Fibroblast of the aortic adventitia (primary cell): ENCODE data around the gene ANAPC5. TPM values are rescaled to one million over a fixed set of nuclear protein-coding genes. Genes with fewer than 3 reads are reported as not detected.

ENCODE experiments used
- DNase-seq: peaks from one replicate; pipeline ENCODE4 v3.0.0-alpha.2; 2010; ENCODE audit warnings: low read depth
- H3K4me3 ChIP-seq: 2 replicates; pipeline ENCODE4 v1.5.1; 2011; ENCODE audit warnings: low read depth, mild to moderate bottlenecking, control low read depth, low read length, moderate library complexity
- total RNA-seq: library from RNA; depleted of rRNA; stranded (reverse); fragments of >200 nt; gene quantifications from 2 replicates; pipeline ENCODE4 v1.2.3, GENCODE V29; 2012; ENCODE audit warnings: low replicate concordance
- TF ChIP-seq, protein P1 (sequence below): IDR thresholded peaks from 2 replicates; pipeline ENCODE4 v1.5.1; 2011; ENCODE audit warnings: mild to moderate bottlenecking, low read length, control low read depth, inconsistent platforms; ENCODE audit not compliant: insufficient read depth

Gene ANAPC5
- total RNA-seq, 1 donor, result 148 TPM

DNA sequence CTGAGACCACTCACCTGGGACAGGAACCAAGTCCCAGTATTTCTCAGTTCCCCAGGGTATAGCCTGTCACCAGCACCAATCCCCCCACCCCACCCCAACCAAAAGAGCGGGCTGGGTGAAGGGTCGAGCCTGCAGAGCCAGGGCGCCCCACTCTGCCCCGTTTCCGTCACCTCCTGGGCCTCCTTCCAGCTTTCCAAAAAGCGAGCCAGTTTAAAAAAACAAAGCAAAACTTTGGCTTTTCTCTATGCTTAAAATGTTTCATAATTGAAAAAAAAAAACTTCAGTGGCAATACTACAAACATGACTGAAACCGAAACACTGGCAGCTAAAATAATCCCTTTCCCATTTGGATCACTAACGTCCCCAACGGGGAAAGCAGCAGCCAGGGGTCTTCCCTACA lies 63.2 kb downstream of the ANAPC5 start:
- no peak overlapping the region for H3K4me3 ChIP-seq
- TF ChIP-seq, protein P1, sequence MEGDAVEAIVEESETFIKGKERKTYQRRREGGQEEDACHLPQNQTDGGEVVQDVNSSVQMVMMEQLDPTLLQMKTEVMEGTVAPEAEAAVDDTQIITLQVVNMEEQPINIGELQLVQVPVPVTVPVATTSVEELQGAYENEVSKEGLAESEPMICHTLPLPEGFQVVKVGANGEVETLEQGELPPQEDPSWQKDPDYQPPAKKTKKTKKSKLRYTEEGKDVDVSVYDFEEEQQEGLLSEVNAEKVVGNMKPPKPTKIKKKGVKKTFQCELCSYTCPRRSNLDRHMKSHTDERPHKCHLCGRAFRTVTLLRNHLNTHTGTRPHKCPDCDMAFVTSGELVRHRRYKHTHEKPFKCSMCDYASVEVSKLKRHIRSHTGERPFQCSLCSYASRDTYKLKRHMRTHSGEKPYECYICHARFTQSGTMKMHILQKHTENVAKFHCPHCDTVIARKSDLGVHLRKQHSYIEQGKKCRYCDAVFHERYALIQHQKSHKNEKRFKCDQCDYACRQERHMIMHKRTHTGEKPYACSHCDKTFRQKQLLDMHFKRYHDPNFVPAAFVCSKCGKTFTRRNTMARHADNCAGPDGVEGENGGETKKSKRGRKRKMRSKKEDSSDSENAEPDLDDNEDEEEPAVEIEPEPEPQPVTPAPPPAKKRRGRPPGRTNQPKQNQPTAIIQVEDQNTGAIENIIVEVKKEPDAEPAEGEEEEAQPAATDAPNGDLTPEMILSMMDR, result no peak
- peak; percentile 39 for DNase-seq

DNA sequence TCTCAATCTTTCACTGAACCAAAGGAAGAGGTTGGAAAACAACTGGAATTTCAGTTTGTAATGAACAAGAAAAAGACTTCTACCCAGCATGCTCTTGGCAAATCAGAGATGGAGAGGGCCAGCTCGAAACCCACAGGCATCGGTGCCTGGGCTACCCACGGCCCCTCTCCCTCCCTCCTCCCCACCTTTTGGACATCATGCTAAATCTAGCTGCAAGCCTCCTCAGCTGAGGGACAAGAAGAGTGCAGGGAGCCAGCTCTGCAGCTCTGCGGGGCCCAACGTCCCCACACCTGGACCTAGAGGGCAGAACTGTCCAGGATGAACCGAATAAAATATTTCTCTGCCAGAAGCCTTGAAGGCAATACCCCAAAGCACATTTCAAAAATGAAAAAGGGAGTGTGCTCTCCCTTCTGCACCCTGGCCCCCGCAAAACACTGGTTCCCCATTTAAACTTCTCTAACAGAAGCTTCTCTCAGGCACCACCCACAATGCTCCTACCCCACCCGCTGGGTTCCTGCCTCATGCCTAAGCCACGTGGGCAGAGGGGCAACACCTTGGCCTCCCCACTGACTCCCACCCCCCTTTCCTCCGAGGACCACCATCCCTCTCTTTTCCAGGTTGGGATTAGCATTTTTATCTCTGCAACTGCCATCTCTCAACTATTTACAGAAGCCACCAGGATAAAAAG lies 63.9 kb downstream of the ANAPC5 start:
- TF ChIP-seq, protein P1, result no peak
- no peak overlapping the region for H3K4me3 ChIP-seq
- DNase-seq, result no peak

DNA sequence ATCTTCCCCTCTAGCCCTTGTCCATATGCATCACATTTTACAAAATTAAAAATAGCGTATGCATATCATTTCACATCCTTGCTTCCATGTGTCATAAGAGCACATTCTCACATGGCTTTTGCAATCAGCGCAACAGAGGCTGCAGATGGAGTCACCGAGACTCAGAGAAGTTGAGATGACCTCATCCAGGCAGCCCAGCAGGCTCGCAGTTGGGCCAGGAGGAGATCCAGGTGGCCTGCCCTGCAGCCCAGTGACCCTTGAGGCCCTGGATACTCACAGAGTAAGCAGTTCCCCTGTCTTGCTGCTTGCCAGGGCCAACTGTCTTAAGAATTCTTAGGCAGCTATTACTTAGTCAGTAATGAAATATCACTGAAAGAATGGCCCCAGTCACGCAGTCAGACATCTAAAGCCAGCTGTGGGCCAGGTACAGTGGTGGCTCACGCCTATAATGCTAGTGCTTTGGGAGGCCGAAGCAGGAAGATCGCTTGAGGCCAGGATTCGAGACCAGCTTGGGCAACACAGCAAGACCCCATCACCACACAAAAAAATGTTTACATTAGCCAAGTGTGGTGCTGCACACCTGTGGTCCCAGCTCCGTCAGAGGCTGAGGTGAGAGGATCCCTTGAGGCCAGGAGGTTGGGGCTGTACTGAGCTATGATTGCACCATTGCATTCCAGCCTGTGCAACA lies 64.8 kb downstream of the ANAPC5 start:
- TF ChIP-seq, protein P1, result no peak
- no peak overlapping the region for H3K4me3 ChIP-seq
- DNase-seq, result peak; percentile 48

DNA sequence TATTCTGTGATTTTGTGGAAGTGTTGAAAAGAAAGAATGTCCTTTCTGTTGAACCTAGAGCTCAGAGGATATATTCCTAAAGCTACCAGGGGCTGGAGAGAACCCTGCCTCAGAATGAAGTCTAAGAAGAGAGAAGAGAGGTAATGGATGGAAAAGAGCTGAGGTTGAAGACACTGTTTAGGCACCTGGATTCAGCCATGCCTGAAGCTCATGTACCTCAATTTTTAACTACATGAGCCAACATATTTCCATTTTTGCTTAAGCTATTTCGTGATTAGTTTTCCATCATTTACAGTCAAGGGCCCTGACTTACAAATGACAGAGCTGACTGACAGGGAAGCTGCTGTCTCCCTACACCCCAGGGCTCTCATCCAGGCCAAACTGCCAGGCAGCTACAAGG lies 66.4 kb downstream of the ANAPC5 start:
- TF ChIP-seq, protein P1, result no peak
- no peak overlapping the region for H3K4me3 ChIP-seq
- DNase-seq, result no peak

DNA sequence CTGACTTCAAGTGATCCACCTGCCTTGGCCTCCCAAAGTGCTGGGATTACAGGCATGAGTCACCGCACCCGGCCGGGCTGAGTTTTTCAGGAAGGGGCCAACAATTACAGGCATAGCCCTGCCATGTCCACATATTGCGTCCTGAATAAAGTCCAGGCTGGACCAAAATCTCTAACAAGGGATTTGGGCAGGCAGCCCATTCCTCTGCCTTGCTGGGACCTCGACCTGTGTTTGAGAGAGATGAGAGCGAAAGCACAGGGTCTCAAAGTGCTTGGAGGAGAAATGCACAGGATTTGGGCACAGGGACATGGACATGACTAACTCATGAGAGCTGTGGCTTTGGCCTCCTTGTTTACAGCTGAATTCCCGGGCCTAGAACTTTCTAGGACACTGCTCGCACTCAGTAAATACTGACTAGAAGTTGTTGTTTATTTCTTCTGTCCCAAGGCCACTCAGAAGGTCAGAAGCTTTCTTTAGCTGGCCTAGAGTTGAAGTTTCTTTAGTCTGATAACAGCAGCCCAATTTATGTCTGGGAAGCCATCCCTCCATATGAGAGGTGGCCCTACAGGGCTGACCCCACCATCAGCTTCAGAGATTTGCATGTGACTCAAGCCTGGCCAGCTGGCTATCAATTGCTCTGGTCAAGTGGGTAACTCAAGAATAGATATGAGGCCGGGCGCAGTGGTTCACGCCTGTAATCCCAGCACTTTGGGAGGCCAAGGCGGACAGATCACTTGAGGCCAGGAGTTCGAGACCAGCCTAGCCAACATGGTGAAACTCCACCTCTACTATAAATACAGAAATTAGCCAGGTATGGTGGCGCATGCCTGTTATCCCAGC lies 67.4 kb downstream of the ANAPC5 start:
- no peak overlapping the region for H3K4me3 ChIP-seq
- peak; percentile 39 for DNase-seq
- TF ChIP-seq, protein P1, result no peak

DNA sequence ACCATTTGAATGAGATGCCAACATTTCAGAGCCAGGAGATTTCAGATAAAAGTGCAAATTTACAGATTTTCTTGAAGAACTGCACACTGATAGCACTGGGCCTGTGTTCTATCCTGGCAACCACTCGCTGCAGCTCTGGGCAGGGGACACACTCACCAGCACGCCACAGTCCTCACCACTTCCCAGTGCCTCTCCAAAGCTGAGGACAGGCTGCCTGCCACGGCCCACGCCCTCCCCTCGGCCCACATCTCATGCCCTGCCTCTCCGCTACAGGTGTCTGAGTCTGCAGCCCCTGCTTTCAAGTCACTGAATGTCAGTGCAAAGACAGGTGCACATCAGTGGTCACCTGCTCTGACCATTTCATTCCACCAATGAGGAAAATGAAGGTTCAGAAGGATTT lies 68.4 kb downstream of the ANAPC5 start:
- DNase-seq, result no peak

More for the DNA sequence above, 68.4 kb downstream of the ANAPC5 start:
- TF ChIP-seq, protein P1, result no peak
- H3K4me3 ChIP-seq, result no peak overlapping the region
